Neural progenitor cell (in vitro differentiated cells): ENCODE data around the gene SLC7A7.

Experiments used
- CTCF ChIP-seq: fragments of 200-600 bp; sonication (generic); IDR thresholded peaks from 2 replicates; pipeline ENCODE4 v1.5.1; 2017; ENCODE audit warnings: antibody characterized with exemption, mild to moderate bottlenecking
- EZH2 ChIP-seq: fragments of 200-600 bp; sonication (generic); IDR thresholded peaks from 2 replicates; pipeline ENCODE4 v1.6.1; 2017; ENCODE audit warnings: antibody characterized with exemption, mild to moderate bottlenecking, moderate library complexity

DNA sequence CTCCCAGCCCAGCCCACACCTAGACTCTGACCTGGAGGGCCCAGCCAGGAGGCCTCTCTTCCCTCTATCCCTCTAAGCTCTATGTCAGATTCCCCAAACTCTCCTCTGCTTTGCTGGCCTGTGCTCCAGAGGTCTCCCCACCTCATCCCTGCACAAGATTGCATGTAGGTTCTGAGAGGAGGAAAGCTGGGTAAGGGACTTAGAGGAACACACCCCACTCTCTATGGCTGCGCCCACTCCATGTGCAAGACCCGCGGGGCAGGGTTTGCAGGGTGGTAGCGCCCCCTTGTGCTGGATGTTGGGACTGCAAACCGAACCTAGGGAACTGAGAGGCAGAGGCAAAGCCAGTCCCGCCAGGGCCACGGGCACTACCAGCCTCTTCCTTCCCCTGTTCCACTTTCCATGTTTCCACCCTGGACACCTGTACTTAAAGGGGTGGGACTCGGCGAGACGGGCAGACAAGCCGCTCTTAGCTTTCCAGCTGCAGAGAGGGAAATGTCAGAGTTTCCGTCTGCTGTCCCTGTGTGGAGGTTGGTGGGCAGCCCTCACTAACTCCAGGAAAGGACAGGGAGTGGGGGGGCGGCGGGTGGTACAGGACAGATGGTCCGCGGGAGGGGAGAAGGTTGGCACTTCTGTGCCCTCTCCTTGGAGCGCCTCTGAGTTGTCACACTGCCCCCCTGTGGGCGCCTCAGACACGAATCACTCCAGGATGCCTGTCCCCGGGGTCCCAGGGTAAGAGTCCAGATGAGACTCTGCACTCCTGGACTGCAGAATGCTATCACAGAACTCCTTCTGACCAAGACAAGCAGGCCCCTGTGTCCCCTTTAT is 37.9 kb upstream of the SLC7A7 start:
- TF ChIP-seq CTCF (peak; percentile 85), EZH2 (no peak)
